Subcutaneous adipose tissue (tissue), 4 donors: ENCODE data around the gene JARID2. TPM values are rescaled to one million over a fixed set of nuclear protein-coding genes. Genes with fewer than 3 reads are reported as not detected.

Experiments used
- total RNA-seq, 4 donors: library from RNA; depleted of rRNA; stranded (reverse); fragments of >200 nt; gene quantifications; one replicate each; pipeline ENCODE4 v1.1.0, GENCODE V29; 2016
- TF ChIP-seq, protein P1 (sequence below): fragments of 450-650 bp; IDR thresholded peaks from one replicate; pipeline ENCODE4 v1.5.1; 2016; ENCODE audit warnings: low read depth, mild to moderate bottlenecking, control low read depth, antibody characterized with exemption, moderate library complexity

Gene JARID2
- total RNA-seq, 4 donors from 2014 or later = 9.8 to 17.2 (median 12.1) TPM

GRCh38 chr6:15255481-15255880 is 9.6 kb downstream of the JARID2 start:
- TF ChIP-seq, protein P1, sequence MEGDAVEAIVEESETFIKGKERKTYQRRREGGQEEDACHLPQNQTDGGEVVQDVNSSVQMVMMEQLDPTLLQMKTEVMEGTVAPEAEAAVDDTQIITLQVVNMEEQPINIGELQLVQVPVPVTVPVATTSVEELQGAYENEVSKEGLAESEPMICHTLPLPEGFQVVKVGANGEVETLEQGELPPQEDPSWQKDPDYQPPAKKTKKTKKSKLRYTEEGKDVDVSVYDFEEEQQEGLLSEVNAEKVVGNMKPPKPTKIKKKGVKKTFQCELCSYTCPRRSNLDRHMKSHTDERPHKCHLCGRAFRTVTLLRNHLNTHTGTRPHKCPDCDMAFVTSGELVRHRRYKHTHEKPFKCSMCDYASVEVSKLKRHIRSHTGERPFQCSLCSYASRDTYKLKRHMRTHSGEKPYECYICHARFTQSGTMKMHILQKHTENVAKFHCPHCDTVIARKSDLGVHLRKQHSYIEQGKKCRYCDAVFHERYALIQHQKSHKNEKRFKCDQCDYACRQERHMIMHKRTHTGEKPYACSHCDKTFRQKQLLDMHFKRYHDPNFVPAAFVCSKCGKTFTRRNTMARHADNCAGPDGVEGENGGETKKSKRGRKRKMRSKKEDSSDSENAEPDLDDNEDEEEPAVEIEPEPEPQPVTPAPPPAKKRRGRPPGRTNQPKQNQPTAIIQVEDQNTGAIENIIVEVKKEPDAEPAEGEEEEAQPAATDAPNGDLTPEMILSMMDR = no peak

- TF ChIP-seq, protein P1 = no peak
Measured at GRCh38 chr6:15255909-15256395, 10.1 kb downstream of the JARID2 start.

DNA sequence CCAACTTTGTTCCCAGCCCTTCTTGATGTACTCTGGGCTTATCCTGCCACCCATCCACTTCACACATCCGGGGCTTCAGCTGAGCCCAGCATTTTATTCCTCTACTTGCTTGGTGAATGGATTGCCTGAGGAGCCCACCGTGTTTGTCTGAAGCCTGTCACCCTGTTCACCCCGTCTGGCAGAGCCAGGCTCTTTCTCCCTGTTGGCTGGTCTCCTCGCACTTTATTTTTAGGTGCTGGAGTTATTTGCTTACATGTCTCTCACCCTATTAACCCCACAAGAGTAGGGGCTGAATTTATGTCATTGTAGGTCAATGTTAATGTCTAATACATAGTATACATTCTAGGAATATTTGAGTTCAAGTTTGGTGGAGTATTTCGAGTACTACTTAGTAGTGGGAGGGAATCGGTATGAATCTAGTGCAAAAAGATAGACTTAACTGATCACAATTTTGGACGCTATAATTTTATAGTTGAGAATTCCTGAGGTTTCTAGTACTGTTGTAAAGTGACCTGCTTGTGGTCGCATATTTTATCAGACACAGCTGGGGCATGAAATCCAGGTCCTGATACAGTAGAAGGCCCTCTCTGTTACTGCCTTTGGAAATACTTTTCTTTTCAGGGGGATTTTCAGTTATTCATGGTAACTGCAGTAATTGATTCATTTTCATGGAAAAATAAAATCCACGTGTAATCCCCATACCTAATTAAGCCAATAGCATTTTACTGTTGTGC is 10.8 kb downstream of the JARID2 start:
- TF ChIP-seq, protein P1 = no peak

GRCh38 chr6:15257357-15258132 is 11.7 kb downstream of the JARID2 start:
- TF ChIP-seq, protein P1 = no peak

GRCh38 chr6:15259766-15260098 is 13.9 kb downstream of the JARID2 start:
- TF ChIP-seq, protein P1 = no peak

- TF ChIP-seq, protein P1 = no peak
Measured at GRCh38 chr6:15260099-15260821, 14.4 kb downstream of the JARID2 start.

GRCh38 chr6:15263780-15264374 is 18.0 kb downstream of the JARID2 start:
- TF ChIP-seq, protein P1 = no peak
